ENCODE data around the gene HSD17B12. TPM values are rescaled to one million over a fixed set of nuclear protein-coding genes. Genes with fewer than 3 reads are reported as not detected.

Gene HSD17B12
- total and polyA plus RNA-seq, 2 of the 8 experiments (the other 6 are each of a cell fraction or from before 2014, with no cell fraction given): 46.0 to 121 TPM

DNA sequence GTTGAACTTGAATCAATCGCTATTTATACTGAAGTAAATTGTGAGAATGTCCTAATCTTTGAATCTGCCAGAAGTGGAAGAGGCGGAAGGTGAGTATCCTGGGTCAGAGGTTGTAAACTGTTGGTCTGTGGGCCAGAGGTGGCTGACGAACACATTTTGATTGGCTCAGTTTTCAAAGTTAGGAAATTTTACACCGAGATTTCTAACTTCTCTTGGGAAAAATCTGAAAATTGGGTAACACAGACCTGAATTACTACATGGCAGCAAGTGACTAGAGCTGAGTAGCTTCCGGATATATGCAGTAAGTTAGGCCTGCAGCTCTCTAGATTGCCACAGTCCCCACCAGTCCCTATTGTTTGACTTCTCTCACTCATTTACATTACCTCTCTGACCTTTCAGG, 143.3 kb downstream of the HSD17B12 start:
- ChIA-PET CTCF (ENCODE audit: partially characterized antibody) (interaction anchor here (0.6 to 3.9 kb wide), 5 partner anchors 9 to 246 kb away, joined by 3 to 50 read pairs (median 22); no protein-coding TSS in a partner anchor), POLR2A (ENCODE audit: partially characterized antibody) (no interaction called here)
- no peaks in the 10 kb centered on the region for H3K23me2 ChIP-seq (ENCODE audit: low read depth, low read length)
- H3K9me3 ChIP-seq (ENCODE audit: insufficient read depth in 2 of 2, low read depth in 1 of 2, low read length in 1 of 2): no peaks in the 10 kb centered on the region
- H3K36me3 ChIP-seq (ENCODE audit: control insufficient read depth in 2 of 4, insufficient read depth in 4 of 4, low read length in 3 of 4): peaks cover 0 to 9% (median 0%) of the 10 kb centered on the region in 4 experiments; a peak in 2 of 8 replicates
- H2AK5ac ChIP-seq (ENCODE audit: low read depth, low read length): no peak overlapping the region
- DNase-seq (ENCODE audit: low read depth in 1 of 2, low spot score in 2 of 2) (no peak), FAIRE-seq (no peak)
- no peaks in the 10 kb centered on the region for H3K4me1 ChIP-seq (replicated peaks in 1 of 4; ENCODE audit: control insufficient read depth in 3 of 4, insufficient read depth in 4 of 4, low read length in 3 of 4)
- H3K56ac ChIP-seq (replicated peaks; ENCODE audit: insufficient read length, low read depth, low read length): no peak overlapping the region
- no peak overlapping the region for H4K8ac ChIP-seq (ENCODE audit: extremely low read depth, insufficient read depth, low read length)
- H3K79me2 ChIP-seq (ENCODE audit: control insufficient read depth in 1 of 2, insufficient read depth in 2 of 2, low read length in 2 of 2): no peaks in the 10 kb centered on the region
- WGBS, 2 experiments (ENCODE audit: extremely low coverage in 1 of 2, insufficient coverage in 1 of 2, insufficient read length in 1 of 2, insufficient replicate concordance in 2 of 2, low coverage in 1 of 2, low lambda C conversion rate in 2 of 2, missing lambda C conversion rate in 1 of 2): 95% methylated on average over 5 of the region's 5 CpGs; no CpG with 5 or more reads in 1 of the 2 experiments
- no peaks in the 10 kb centered on the region for H4K20me1 ChIP-seq (replicated peaks in 1 of 2; ENCODE audit: control insufficient read depth in 1 of 2, insufficient read depth in 2 of 2, low read length in 2 of 2)
- peaks cover 0 to 1% (median 0%) of the 10 kb centered on the region in 4 experiments; a peak in 1 of 7 replicates for H3K27me3 ChIP-seq (replicated peaks in 1 of 4; ENCODE audit: control insufficient read depth in 3 of 4, extremely low read depth in 1 of 4, insufficient read depth in 3 of 4, low read length in 3 of 4)
- no peak overlapping the region for H2BK20ac ChIP-seq (ENCODE audit: low read length)
- H2BK12ac ChIP-seq (ENCODE audit: low read depth, low read length): no peak overlapping the region
- no peak overlapping the region for H3K14ac ChIP-seq (ENCODE audit: insufficient read length)
- H3K9ac ChIP-seq (replicated peaks in 1 of 4; ENCODE audit: extremely low read depth in 1 of 4, low read depth in 3 of 4, low read length in 3 of 4): no peak overlapping the region
- TF ChIP-seq SIN3A (conservative IDR thresholded peaks at IDR 0.05 in 1 of 2, IDR thresholded peaks at IDR 0.05 in 1 of 2; ENCODE audit: low read depth in 1 of 2, low read length in 2 of 2) (no peak), GABPA (IDR thresholded peaks at IDR 0.05; ENCODE audit: borderline replicate concordance, insufficient read depth, low read length) (no peak), CEBPB (IDR thresholded peaks at IDR 0.05; ENCODE audit: low read depth, low read length) (no peak), NRF1 (IDR thresholded peaks at IDR 0.05; ENCODE audit: low read depth, low read length) (no peak), CTCF (IDR thresholded peaks at IDR 0.05; ENCODE audit: control extremely low read depth in 1 of 3, insufficient read depth in 1 of 3, low read depth in 1 of 3, low read length in 3 of 3) (no peak), TEAD4 (IDR thresholded peaks at IDR 0.05; ENCODE audit: low read depth, low read length) (no peak)
- H3K4me2 ChIP-seq (ENCODE audit: insufficient read depth in 1 of 2, low read depth in 2 of 2, low read length in 2 of 2): no peak overlapping the region
- no peak overlapping the region for H3K23ac ChIP-seq (ENCODE audit: insufficient read length)
- no peak overlapping the region for H3K27ac ChIP-seq (ENCODE audit: low read depth, low read length)
- no peak overlapping the region for H4K91ac ChIP-seq (replicated peaks; ENCODE audit: insufficient read length, low read length)
- H3K4ac ChIP-seq (replicated peaks; ENCODE audit: insufficient read length, low read depth, low read length): no peak overlapping the region
- H2BK5ac ChIP-seq (ENCODE audit: low read depth, low read length): no peak overlapping the region
- no peaks in the 10 kb centered on the region for H3K79me1 ChIP-seq (ENCODE audit: low read depth, low read length)
- H4K5ac ChIP-seq (ENCODE audit: insufficient read length, low read depth, low read length): no peak overlapping the region
- H3K18ac ChIP-seq (ENCODE audit: extremely low read depth, low read length): no peak overlapping the region
- H2BK15ac ChIP-seq (ENCODE audit: low read length): no peak overlapping the region
- no peak overlapping the region for H2AFZ ChIP-seq (ENCODE audit: low read length)
- no peak overlapping the region for H3K4me3 ChIP-seq (ENCODE audit: extremely low read depth in 1 of 4, insufficient read depth in 2 of 4, low read depth in 3 of 4, low read length in 4 of 4)
- no peak overlapping the region for H2BK120ac ChIP-seq (replicated peaks; ENCODE audit: low read depth, low read length)

Measured in H1 (cell line).